IgD-negative memory B cell (primary cell): ENCODE measurements around the gene NPC1L1. TPM values are rescaled to one million over a fixed set of nuclear protein-coding genes. Genes with fewer than 3 reads are reported as not detected.
A peak's percentile ranks its signal among the peaks of the same experiment; 100 is the strongest.

ENCODE experiments used
- H3K27ac Mint-ChIP-seq, 3 donors: one replicate each; pipeline ENCODE4 v1.8.0; 2020 to 2022; ENCODE audit warnings: mild to moderate bottlenecking in 3 of 3, mixed read lengths in 3 of 3, moderate library complexity in 1 of 3
- H3K27me3 Mint-ChIP-seq: one replicate; pipeline ENCODE4 v1.8.0; 2021; ENCODE audit warnings: mixed read lengths
- H3K36me3 Mint-ChIP-seq: one replicate; pipeline ENCODE4 v1.8.0; 2020; ENCODE audit warnings: mild to moderate bottlenecking, mixed read lengths
- H3K4me1 Mint-ChIP-seq, 3 donors: one replicate each; pipeline ENCODE4 v1.8.0; 2020 to 2022; ENCODE audit warnings: mixed read lengths in 3 of 3, mild to moderate bottlenecking in 1 of 3
- H3K4me3 Mint-ChIP-seq, 4 donors: one replicate each; pipeline ENCODE4 v1.8.0; 2020 to 2022; ENCODE audit warnings: mild to moderate bottlenecking in 4 of 4, mixed read lengths in 4 of 4, moderate library complexity in 3 of 4
- H3K9me3 Mint-ChIP-seq, 3 donors: one replicate each; pipeline ENCODE4 v1.8.0; 2020 to 2021; ENCODE audit warnings: mixed read lengths in 3 of 3, mild to moderate bottlenecking in 1 of 3
- polyA plus RNA-seq: library from polyadenylated mRNA; unstranded; fragments of 300-500 nt; fragmentation: Illumina TruSeq; gene quantifications from one replicate; pipeline ENCODE4 v1.2.3, GENCODE V29; 2021

NPC1L1 gene
- polyA plus RNA-seq, 1 donor from 2014 or later = not detected

DNA sequence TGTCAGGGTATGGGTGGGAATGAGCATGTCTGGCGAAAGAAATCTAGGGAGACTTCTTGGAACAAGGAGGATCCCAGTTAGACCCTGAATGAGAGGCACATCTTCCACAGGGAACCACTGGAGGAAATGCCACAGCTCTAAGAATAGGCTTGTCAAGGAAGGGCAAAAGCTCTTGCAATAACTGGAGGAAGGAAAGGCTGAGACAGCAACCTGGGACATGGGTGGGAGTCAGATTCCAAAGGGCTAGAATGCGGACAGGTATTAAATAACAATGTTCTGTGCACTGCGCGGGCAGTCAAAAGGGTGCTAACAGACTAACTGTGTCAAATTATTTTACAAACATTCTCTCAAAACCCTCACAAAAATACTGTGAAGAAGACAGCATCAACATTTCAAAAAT lies 55.1 kb downstream of the NPC1L1 start:
- Mint-ChIP-seq H3K36me3 (peaks cover 21% of the 10 kb centered on the region), H3K27ac (no peak overlapping the region), H3K4me1 (peaks cover 38 to 53% (median 39%) of the 10 kb centered on the region in 3 donors), H3K27me3 (no peaks in the 10 kb centered on the region), H3K4me3 (peak overlapping the region in 1 of 4 donors; percentile 34), H3K9me3 (peaks cover 5 to 17% (median 5%) of the 10 kb centered on the region in 3 donors)

DNA sequence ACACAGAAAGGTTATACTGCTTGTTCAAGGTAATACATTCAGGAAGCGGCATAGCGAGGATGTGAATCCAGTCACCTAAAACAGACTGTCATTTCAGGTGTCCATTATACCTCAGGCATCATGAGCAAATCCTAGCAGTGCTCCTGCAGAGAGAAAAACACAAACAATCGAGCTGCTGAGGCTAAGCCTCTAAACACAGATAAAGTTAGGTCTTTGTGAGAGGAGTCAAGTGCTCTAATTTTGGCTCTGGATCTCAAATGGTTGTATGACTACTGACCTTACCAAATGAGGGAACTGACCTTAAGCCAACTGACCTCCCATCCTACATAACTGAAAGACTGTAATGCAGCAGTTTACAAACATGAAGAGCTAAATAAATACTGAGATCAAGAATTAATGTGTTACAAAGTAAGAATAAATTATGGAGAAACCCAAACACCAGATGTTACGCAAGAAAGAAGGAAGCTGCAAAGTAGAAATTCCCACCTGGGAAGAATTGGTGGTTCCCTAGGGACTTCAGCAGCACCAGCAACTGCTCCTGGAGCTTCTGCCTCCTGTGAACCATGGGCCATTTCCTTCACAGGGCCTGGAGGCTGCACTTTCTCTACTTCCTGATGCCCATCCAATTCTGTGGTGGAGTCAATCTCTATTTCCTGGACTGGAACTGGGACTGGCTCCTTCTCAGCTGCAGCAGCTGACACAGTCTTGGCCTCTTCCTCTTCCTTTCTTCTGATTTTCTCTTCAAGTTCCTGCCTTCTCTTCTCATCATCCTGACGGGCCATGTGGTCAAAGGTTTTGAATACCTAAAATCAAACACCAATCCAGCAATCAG lies 56.4 kb downstream of the NPC1L1 start:
- Mint-ChIP-seq H3K4me3 (no peak overlapping the region), H3K27ac (no peak overlapping the region), H3K4me1 (peaks cover 29 to 47% (median 35%) of the 10 kb centered on the region in 3 donors), H3K9me3 (peaks cover 5 to 17% (median 5%) of the 10 kb centered on the region in 3 donors), H3K36me3 (peaks cover 21% of the 10 kb centered on the region), H3K27me3 (no peaks in the 10 kb centered on the region)

DNA sequence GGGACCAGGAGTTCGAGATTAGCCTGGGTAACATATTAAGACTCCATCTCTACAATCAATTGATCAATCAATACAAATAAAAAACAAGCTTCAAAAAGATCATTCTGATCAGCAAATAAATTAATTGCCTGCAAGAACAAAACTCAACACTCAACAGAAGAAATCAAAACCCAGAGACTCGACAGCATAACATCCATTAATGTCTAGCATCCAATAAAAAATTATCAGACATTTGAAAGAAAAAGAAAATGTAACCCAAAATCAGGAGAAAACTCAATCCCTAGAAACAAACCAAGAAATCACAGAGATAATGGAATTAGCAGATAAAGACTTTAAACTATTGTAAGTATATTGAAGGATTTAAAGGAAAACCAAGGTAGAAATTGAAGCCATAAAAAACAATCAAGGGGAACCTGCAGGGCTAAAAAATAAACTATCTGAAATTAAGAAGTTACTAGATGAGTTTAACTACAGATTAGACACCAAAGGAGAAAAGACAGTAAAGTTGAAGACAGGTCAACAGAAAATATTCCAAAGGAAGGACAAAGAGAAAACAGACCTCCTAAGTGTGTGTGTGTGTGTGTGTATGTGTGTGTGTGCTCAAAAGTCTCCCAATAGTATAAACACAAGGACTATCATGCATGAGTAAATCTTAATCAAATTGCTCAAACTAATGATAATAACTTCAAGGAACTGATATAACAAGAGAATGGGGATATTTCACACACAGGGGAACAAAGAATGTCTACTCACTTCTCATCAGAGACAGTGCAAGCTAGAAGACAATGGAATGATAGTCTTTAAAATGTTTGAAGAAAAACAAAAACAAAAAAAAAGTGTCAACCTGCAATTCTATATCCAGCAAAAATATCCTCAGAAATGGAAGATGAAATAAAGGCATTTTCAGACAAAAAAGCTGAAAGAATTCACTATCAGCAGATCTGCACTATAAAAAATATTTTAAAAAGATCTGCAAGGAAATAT lies 58.3 kb downstream of the NPC1L1 start:
- Mint-ChIP-seq H3K4me3 (no peak overlapping the region), H3K36me3 (peaks cover 24% of the 10 kb centered on the region), H3K27ac (peak overlapping the region in 1 of 3 donors; percentile 5), H3K27me3 (no peaks in the 10 kb centered on the region), H3K9me3 (peaks cover 5 to 17% (median 5%) of the 10 kb centered on the region in 3 donors), H3K4me1 (peaks cover 15 to 34% (median 23%) of the 10 kb centered on the region in 3 donors)

DNA sequence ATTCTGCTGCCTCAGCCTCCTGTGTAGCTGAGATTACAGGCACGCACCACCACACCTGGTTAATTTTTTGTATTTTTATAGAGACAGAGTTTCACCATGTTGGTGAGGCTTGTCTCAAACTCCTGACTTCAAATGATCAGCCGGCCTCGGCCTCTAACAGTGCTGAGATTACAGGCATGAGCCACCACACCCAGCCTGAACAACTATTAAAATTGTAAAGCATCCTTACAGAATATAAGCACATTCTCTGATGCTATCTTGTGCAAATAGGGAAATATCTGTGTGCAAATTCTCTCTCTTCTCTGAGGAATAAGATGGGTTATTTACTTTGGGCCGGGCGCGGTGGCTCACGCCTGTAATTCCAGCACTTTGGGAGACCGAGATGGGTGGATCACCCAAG lies 63.2 kb downstream of the NPC1L1 start:
- Mint-ChIP-seq H3K4me1 (peaks cover 17 to 19% (median 17%) of the 10 kb centered on the region in 3 donors), H3K9me3 (peaks cover 2 to 7% (median 2%) of the 10 kb centered on the region in 3 donors), H3K27ac (peak overlapping the region in 1 of 3 donors; percentile 46), H3K27me3 (no peaks in the 10 kb centered on the region), H3K4me3 (no peak overlapping the region), H3K36me3 (peaks cover 15% of the 10 kb centered on the region)

DNA sequence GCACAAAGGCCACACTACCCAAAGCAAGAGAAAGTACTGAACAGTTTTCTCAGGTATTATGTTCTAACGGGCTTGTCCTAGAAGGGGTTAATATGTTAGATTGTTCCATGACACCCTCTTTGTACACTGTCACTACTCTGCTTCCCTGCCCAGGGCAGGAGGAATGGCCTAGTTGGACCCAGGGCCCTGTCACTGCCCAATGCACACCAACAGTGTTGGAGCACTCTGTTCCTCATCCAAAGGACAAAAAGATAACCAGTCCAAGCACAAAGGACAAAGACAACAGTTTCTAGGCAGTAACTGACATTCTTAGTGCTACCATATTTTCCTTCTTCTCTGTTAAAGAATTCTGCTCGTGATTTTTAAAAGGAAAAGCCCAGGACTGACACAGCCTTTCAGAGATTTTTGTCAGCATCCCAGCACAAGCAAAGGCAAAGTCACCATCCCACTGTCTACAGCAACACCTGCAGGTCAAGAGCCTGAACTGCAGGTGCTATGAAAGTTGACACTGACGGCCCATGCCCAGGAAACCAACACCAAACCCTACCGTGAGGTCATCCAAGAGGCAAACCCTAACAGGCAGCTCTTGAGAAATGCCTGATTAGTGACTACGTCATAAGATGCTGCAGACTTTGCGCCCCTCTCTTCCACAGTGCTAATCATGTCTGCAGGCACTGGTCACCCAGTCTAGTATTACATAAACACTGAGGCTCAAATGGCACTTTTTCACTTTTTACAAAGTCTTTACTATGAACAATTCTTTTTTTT lies 63.9 kb downstream of the NPC1L1 start:
- H3K36me3 Mint-ChIP-seq = peaks cover 10% of the 10 kb centered on the region
- peaks cover 0 to under 1% (median 0%) of the 10 kb centered on the region in 3 donors for H3K9me3 Mint-ChIP-seq
- peaks cover 13 to 16% (median 14%) of the 10 kb centered on the region in 3 donors for H3K4me1 Mint-ChIP-seq
- H3K4me3 Mint-ChIP-seq = no peak overlapping the region
- H3K27ac Mint-ChIP-seq = peak overlapping the region in 1 of 3 donors; percentile 91
- H3K27me3 Mint-ChIP-seq = no peaks in the 10 kb centered on the region

DNA sequence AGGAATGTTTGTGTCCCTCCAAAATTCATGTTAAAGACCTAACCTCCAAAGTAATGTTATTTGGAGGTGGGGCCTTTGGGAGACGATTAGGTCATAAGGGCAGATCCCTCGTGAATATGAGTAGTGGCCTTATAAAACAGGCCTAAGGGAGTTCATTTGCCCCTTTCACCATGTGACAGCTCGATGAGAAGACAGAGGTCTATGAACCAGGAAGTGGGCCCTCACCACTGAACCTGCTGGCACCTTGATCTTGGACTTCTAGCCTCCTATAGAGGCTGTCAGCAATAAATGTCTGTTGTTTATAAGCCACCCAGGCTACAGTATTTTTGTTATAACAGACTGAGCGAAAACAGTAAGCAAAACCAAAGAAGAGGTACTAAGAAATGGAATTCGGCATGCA lies 64.8 kb downstream of the NPC1L1 start:
- no peaks in the 10 kb centered on the region for H3K27me3 Mint-ChIP-seq
- no peaks in the 10 kb centered on the region for H3K9me3 Mint-ChIP-seq
- H3K4me1 Mint-ChIP-seq = peaks cover 12 to 20% (median 16%) of the 10 kb centered on the region in 3 donors
- peak overlapping the region in 1 of 3 donors; percentile 91 for H3K27ac Mint-ChIP-seq
- H3K36me3 Mint-ChIP-seq = peaks cover 9% of the 10 kb centered on the region
- H3K4me3 Mint-ChIP-seq = no peak overlapping the region

DNA sequence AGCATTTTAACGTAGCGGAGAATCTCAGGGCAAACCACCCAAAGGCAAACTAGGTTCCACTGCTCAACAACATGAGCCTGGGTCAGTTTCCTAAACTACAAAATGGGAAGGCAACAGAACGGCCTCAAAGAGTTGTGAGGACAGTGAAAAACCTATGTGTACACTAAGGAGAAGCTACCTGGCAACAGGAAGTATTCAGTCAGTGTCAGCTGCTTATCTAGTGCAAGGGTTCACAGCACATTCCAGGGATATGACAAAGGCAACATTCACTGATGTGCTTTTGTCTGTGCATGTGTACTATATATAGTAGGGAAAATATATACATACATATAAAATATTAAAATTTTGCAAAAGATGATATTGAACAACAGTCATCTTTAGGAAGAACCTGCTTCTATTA lies 67.8 kb downstream of the NPC1L1 start:
- Mint-ChIP-seq H3K36me3 (peaks cover 4% of the 10 kb centered on the region), H3K9me3 (no peaks in the 10 kb centered on the region), H3K27me3 (no peaks in the 10 kb centered on the region), H3K27ac (no peak overlapping the region), H3K4me1 (peaks cover 17 to 26% (median 22%) of the 10 kb centered on the region in 3 donors), H3K4me3 (no peak overlapping the region)

DNA sequence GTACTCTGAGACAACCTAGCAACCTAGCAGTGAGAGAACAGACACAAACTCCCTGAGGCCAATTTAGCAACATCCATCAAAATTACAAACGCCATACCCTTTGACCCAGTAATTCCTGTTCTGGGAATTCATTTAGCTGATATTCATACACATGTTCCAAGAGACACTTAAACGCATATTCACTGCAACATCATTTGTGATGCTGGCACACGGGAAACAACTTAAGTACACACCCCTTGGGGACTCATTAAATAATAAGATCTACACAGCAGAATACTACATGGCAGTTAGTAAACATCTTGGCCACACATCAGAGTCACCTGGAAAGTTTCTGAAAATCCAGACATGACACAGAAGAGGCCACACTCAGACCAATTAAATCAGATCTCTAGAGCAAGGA lies 68.3 kb downstream of the NPC1L1 start:
- no peaks in the 10 kb centered on the region for H3K9me3 Mint-ChIP-seq
- peaks cover 17 to 26% (median 22%) of the 10 kb centered on the region in 3 donors for H3K4me1 Mint-ChIP-seq
- no peak overlapping the region for H3K27ac Mint-ChIP-seq
- H3K27me3 Mint-ChIP-seq = no peaks in the 10 kb centered on the region
- H3K36me3 Mint-ChIP-seq = peaks cover 4% of the 10 kb centered on the region
- H3K4me3 Mint-ChIP-seq = no peak overlapping the region

DNA sequence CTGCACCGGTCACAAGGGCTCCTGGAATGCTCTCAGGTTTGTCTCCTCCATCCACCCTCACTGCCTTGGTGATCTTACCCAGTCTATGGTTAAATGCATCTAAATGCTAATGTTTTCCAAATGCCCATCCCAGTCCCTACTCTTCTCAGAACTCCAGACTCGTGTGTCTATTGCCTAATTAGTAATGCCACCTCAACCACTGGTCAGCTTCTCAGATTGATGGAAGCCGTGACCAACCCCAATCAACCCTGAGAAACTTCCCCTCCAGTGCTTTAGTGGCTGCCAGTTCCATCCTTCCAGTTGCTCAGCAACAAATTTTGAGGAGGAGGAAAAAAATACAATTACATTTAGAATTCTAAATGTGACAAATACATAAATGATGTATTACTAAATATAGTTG lies 69.3 kb downstream of the NPC1L1 start:
- no peaks in the 10 kb centered on the region for H3K9me3 Mint-ChIP-seq
- no peak overlapping the region for H3K4me3 Mint-ChIP-seq
- peaks cover 4% of the 10 kb centered on the region for H3K36me3 Mint-ChIP-seq
- H3K4me1 Mint-ChIP-seq = peaks cover 13 to 21% (median 17%) of the 10 kb centered on the region in 3 donors
- H3K27ac Mint-ChIP-seq = no peak overlapping the region
- H3K27me3 Mint-ChIP-seq = no peaks in the 10 kb centered on the region

DNA sequence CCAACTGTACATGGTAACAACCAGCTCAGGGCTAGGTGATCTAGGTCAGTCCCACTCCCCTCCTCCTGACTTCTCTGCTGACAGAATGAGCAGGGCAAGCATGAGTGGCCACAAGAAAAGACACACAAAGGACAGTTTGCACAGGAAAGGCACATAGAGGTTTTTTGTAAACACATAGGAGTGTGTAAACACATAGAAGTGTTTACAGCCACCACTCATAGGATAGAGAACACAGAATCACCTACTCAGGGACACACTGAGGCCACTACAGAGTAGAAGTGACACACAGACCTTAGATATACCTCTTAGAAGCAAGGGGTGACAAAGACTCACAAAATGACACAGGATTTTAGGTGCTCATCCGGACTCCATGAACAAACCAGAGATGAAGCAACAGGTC lies 69.7 kb downstream of the NPC1L1 start:
- Mint-ChIP-seq H3K27me3 (no peaks in the 10 kb centered on the region), H3K4me1 (peaks cover 13 to 18% (median 17%) of the 10 kb centered on the region in 3 donors), H3K9me3 (no peaks in the 10 kb centered on the region), H3K36me3 (peaks cover 4% of the 10 kb centered on the region), H3K4me3 (no peak overlapping the region), H3K27ac (no peak overlapping the region)

DNA sequence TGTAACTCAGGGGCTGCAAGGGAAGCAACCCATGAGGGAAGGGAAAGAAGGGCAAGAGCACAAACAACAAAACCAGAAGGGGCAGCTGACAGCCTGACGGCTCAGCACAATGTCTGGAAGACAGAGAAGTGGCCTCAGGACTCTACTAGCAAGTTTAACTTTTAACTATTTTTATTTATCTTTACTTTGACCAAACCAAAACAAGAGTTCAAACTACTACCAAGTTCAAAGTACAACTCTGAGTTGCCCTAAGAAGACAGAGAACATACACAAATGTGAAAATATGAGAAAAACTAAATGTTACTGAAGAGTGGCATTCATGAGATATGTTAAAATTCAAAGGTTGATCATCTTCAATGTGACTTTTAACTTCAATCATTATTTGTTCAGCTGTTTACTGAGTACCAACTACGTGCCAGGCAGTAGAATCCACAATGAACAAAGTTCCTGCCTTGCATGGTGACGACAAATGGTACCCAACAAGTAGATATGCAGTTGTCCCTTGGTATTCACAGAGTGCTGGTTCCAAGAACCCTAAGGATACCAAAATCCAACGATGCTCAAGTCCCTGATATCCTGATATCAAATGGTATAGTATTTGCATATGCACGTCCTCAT lies 70.4 kb downstream of the NPC1L1 start:
- Mint-ChIP-seq H3K27ac (no peak overlapping the region), H3K4me1 (peaks cover 17 to 18% (median 18%) of the 10 kb centered on the region in 3 donors), H3K4me3 (peak overlapping the region in 2 of 4 donors; percentile 12 to 45), H3K9me3 (no peaks in the 10 kb centered on the region), H3K27me3 (no peaks in the 10 kb centered on the region), H3K36me3 (peaks cover 4% of the 10 kb centered on the region)

DNA sequence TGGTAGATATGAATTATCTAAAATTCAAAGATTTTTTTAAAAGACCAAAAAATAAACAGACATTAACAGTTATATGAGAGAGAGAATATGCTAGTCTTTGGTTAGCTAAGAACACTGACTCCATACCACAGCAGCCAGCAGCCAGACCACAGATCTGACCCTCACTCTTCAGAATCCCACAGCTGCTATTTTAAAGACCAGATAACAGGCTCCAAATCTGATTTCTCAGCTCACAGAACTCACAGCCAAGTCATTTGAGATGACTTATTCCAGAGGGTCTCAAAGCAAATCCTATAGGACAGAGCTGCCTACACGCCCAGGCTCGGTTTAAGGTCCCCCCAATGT lies 71.0 kb downstream of the NPC1L1 start:
- no peaks in the 10 kb centered on the region for H3K27me3 Mint-ChIP-seq
- peaks cover 17 to 24% (median 18%) of the 10 kb centered on the region in 3 donors for H3K4me1 Mint-ChIP-seq

DNA sequence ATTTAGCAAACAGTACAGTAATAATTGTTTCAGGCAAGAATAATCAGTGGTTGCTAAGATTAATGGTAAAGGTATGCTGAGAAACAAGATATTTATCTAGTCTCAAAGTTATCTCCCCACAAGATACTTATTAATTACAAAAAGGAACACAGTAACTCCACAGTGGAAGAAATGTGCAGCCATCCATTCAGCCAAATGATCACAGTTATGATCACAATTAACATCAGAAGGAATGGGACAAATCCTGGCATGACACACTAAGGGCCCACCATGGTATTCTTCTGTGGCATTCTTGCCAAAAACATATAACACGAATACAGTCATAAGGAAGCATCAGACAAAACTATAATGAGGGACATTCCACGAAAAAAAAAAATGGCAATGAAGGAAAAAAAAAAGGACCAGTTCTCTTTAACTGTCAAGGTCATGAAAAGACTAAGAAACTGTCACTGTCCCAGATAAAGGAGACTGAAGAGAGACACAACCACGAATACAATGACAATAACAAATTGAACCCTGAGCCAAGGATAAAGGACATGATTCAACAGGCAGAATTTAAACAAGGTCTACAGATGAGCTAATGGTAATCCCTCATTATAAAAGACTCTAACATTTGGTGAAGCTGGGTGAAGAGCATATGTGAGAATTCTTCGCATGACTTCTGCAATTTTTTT lies 71.5 kb downstream of the NPC1L1 start:
- Mint-ChIP-seq H3K27ac (no peak overlapping the region), H3K27me3 (no peaks in the 10 kb centered on the region), H3K4me1 (peaks cover 16 to 26% (median 18%) of the 10 kb centered on the region in 3 donors), H3K9me3 (no peaks in the 10 kb centered on the region), H3K4me3 (no peak overlapping the region), H3K36me3 (peaks cover 4% of the 10 kb centered on the region)

More for the DNA sequence above, 71.0 kb downstream of the NPC1L1 start:
- H3K36me3 Mint-ChIP-seq = peaks cover 4% of the 10 kb centered on the region
- H3K9me3 Mint-ChIP-seq = no peaks in the 10 kb centered on the region
- H3K4me3 Mint-ChIP-seq = peak overlapping the region in 1 of 4 donors; percentile 45
- no peak overlapping the region for H3K27ac Mint-ChIP-seq

DNA sequence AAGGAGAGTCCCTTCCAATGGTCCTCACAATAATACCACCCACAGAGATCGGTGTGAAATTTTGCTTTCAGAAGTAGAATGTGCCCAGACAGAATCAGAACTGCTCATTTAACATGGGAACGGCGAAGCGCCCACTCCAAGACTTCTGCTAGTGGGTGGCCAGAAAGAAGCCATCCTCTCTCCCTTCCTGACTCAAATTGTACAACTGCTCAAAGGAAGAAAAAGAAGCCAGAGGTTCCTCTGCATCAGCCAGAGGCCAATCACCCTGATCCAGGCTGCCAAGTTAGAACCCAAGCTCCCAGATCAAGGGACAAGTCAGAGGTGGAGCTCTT lies 73.9 kb downstream of the NPC1L1 start:
- H3K4me3 Mint-ChIP-seq = no peak overlapping the region
- H3K4me1 Mint-ChIP-seq = peaks cover 6 to 23% (median 11%) of the 10 kb centered on the region in 3 donors
- H3K27ac Mint-ChIP-seq = no peak overlapping the region

More for the DNA sequence above, 73.9 kb downstream of the NPC1L1 start:
- Mint-ChIP-seq H3K9me3 (no peaks in the 10 kb centered on the region), H3K36me3 (peaks cover 6% of the 10 kb centered on the region), H3K27me3 (no peaks in the 10 kb centered on the region)
